HG03354 (cell line): Measurements from ENCODE around the gene OVCH1.

Experiments
- ATAC-seq: cut with Tn5 transposase; IDR thresholded peaks from one replicate; pipeline ENCODE4 v1.9.1; 2021; ENCODE audit warnings: mild to moderate bottlenecking; ENCODE audit not compliant: unreplicated experiment, poor library complexity, severe bottlenecking

OVCH1 gene

DNA sequence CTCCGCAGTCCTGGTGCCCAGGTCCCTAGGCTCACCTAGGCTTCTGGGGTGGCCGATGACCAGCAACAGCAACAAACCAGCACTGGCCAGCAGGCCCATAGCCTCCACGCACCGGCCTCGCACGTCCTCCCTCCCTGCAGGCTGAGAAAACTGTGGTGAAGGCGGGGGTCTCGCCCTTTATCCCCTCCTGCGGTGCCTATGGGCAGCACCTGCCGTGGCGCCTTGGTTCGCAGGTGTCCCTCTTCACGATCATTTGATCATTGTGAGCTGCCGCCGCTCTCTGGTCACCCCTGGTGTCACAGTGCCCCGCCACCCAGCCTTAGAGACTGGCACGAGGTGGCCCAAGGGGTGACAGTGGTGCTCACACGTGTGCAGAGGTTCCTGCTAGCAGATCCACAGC lies at the start of gene OVCH1:
OVCH1 (minus strand) TSS at position 99 of the 400 bp plus-strand sequence; CDS start at position 99, 0 bp downstream.
- ATAC-seq, result no peak

GRCh38 chr12:29547151-29547632 lies 49.7 kb upstream of the OVCH1 start:
- no peak for ATAC-seq

DNA sequence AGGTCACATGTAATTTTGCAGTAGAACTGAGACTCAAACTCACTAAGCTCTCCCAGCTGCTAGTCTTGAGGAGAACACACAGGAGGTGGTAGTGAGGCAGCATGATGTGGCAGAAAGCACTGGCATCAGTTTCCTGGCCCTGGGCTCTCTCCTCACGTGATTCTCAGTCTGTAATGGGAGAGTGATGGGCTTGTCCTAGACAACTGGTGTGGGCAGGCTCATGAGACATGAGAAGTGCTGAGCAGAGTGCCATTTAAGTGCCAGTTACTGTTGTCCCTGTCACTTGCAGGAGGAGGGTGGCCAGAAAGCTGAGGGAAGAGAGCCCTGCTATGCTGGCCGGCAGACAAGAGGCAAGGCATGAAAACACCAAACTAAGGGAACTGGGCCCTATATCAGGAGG lies 48.5 kb upstream of the OVCH1 start:
- ATAC-seq, result no peak

- peak; percentile 86 for ATAC-seq
These were observed 47.6 kb upstream of the OVCH1 start for GRCh38 chr12:29545102-29545467.

DNA sequence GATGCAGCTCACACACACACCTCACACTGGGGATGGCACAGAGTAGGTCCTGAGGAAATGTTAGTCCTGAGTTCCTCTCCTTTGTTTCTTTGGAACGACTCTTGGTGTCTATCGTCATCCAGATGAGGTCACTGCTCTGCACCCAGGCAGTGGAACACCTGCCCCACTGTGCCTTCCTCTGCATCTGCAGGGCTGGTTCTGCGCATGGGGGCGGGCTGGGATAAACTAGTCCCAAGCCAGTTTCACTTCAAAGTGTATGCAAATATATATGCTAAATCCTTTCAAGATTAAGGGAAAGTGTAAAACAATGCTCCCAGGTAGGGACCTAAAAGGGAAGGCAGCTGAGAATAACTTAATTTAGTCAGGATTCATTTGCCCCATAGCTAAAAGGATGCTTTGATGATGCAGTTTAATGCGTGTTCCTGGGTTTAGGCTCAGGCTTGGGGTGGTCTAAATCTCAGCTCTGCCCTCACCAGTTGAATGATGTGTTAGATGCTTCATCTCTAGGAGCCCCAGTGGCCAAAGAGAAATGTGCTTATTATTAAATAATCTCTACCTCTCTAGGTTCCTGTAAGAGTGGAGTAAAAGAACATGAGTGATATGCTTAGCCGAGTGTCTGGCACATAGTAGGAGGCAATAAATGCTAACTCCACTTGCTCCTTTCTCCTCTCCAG lies 47.1 kb upstream of the OVCH1 start:
- peak; percentile 48 for ATAC-seq

GRCh38 chr12:29543036-29543435 lies 45.5 kb upstream of the OVCH1 start:
- no peak for ATAC-seq

DNA sequence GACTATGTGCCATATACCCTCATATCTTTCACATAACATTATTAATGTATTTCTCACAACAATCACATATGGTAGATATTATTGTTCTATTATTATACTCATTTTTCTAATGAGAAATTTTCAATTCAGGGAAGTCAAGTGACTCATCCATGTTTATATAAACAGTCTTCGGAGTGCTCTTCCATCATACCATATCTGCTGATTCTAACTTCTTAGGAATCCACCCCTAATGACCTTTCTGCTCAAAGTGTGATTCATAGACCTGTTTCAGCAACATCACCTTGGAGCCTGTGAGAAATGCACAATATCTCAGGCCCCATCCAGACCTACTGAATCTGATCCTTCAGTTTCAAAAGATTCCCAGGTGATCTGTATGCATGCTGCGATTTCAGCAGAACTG lies 39.8 kb upstream of the OVCH1 start:
- no peak for ATAC-seq

DNA sequence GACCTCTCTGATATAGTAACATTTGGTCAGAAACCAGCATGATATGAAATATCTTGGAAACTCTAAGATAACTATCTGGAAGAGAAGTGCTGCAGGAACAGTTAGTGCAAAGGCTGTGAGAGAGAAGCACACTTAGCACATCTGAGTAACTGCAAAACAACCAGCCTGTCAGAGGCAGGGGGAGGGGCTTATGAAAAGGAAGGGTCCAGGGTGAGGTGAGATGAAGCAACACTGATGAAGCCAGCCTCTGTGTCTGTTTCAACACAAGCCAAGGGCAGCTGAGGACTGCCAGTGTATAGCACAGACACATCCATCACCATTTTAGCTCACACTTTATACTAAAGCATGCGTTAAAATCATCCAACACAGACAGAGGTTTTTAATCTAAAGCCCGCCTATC lies 37.4 kb upstream of the OVCH1 start:
- no peak for ATAC-seq

- ATAC-seq, result no peak
These were observed 36.5 kb upstream of the OVCH1 start for GRCh38 chr12:29533815-29534489.

GRCh38 chr12:29531471-29531870 lies 34.0 kb upstream of the OVCH1 start:
- ATAC-seq, result no peak

DNA sequence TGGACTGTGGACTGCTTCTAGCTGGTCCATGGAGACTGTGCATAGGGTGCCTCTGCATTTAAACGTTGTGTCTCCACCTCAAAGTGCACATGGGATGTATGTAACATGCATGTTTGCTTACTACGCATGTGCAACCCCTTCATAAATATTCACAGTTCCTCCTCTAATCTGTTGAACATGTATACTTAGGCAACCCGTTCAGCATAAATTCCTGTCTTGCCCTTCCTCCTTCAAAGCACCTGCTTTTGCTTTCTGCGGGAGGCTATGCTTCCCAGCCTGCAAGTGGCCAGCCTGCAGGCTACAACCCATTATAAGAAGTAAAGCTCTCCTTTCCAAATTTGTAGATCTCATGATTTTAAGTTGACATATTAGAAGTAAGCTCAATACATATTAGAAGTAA lies 33.0 kb upstream of the OVCH1 start:
- ATAC-seq, result no peak

DNA sequence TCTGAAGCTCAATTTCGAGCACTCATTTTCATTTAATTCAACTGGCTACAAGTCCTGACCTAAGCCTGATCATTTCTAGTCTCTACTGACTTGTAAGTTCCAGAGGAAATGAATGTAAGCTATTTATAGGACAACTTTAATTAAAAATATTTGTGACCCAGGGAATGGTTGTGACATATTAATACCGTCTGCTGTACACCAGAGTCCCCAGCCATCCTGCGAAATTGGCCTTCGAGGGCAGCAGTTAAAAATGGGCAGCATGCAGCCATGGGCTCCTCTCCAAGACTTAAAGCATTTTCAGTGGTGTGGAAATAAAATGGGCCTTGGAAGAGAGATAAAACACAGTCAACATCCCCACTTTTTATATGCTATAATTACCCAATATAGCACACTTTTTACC lies 30.7 kb upstream of the OVCH1 start:
- no peak for ATAC-seq

DNA sequence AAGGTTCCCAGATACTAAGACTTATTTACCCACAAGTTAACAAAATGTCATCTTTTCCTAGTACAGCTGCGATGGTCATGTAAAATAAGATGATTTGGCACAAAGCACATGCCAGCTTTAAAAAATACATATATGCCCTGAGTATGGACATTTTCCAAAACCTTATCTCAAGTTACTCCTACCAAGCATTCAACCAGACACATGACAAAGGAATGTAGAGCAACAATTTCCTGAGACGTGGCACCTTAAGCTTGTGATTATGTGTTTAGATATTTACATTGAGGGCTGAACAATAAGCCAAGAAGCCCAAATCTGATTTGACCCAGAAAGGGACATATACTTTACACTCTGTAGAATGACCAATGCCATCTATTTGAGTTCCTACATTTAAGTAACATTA lies 24.5 kb upstream of the OVCH1 start:
- ATAC-seq, result no peak

GRCh38 chr12:29519585-29520182 lies 22.2 kb upstream of the OVCH1 start:
- ATAC-seq, result no peak

GRCh38 chr12:29518407-29518806 lies 20.9 kb upstream of the OVCH1 start:
- no peak for ATAC-seq

DNA sequence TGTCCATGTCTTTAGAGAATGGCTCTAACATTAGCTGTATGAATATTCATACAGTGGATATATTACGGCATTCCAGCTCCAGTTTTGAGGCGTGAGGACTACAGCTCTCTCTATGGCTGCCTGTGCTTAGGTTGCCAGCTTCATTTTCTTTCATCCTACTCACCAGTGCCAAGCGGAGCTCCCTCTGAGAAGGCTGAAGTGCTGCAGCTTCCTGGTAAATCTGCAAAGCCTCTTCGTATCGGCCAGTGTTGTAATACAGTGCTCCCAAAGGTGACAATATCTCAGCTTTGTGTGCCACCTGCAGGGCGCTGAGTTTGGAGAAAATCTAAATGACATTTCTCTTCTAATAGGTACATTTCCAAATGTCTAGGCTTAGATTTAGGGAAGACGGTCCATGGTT lies 19.8 kb upstream of the OVCH1 start:
- ATAC-seq, result no peak

GRCh38 chr12:29516431-29516875 lies 19.0 kb upstream of the OVCH1 start:
- ATAC-seq, result no peak

DNA sequence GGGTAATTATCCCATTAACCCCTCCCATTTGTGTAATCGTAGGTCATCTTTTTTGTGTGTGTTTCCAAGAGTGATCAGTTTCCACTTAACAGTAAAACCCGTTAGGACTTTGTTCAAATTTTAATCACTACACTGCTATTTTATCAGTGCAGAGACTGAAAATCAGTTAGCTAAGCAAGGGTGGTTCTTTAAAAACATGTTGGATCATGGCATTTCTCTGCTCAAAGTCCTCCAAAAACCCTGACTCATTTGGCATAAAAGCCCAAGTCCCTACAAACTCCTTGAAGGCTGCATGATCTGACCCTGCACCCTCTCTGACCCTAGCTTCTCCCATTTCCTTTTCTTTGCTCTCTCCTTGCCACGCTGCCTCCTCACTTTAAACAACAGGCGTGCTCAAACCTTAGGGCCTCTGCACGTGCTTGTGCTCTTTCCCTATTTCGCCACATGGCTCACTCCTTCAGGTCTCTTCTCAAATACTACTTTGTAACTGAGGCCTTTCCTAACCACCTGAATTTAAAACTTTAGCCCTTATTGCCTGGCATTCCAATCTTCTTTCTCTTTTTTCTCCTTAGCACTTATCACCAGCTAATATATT lies 13.2 kb upstream of the OVCH1 start:
- no peak for ATAC-seq

DNA sequence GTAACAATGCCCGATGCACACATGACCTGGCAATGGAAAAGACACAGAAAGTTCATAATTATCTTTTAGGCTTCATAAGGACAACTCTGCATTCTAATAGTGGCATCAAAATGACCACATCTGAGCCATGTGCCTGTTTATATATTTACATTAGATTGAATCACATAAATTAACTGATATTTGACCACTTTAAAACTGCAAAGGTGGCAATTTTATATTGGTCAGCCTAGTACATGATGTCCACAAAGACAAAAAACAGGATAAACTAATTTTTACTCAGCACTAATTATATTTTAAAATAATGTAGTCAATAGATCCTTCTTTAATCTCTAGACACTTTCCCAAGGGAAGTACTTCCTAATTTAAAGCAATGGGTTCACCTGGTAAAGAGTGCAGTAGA lies 12.0 kb upstream of the OVCH1 start:
- no peak for ATAC-seq

GRCh38 chr12:29508949-29509348 lies 11.5 kb upstream of the OVCH1 start:
- no peak for ATAC-seq

- no peak for ATAC-seq
These were observed 7.6 kb upstream of the OVCH1 start for GRCh38 chr12:29505122-29505521.
